Choroid plexus epithelial cell (primary cell): ENCODE data around the gene OIT3.
A peak's percentile ranks its signal among the peaks of the same experiment; 100 is the strongest.

ENCODE experiments used
- DNase-seq: peaks from one replicate; pipeline ENCODE4 v3.0.0-alpha.2; 2010; ENCODE audit warnings: low read depth
- H3K4me3 ChIP-seq: 2 replicates; pipeline ENCODE4 v1.5.1; 2011; ENCODE audit warnings: low read depth, mild to moderate bottlenecking, control low read depth, low read length, moderate library complexity
- TF ChIP-seq, protein P1 (sequence below): conservative IDR thresholded peaks from 2 replicates; pipeline ENCODE4 v1.5.1; 2011; ENCODE audit warnings: low read depth, mild to moderate bottlenecking, control low read depth, inconsistent platforms, low read length, moderate library complexity

OIT3 gene

DNA sequence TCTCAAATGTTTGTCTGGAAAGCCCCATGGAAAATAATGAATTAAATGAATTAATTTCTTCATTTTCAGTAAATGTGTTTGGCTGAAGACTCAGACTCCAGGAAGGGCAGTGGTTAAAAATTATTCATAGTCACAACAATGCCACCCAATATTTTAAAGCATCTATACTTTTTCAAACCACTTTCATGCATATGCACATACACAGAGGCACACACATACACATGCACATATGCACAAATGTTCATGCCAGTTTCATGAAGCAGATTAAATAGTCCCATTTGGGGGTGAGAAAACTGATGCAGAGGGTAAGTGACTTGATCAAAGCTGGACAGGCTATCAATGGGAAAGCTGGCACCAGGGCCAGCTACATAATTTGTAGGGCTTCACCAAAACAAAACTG lies 62.5 kb downstream of the OIT3 start:
- DNase-seq: no peak
- TF ChIP-seq, protein P1, sequence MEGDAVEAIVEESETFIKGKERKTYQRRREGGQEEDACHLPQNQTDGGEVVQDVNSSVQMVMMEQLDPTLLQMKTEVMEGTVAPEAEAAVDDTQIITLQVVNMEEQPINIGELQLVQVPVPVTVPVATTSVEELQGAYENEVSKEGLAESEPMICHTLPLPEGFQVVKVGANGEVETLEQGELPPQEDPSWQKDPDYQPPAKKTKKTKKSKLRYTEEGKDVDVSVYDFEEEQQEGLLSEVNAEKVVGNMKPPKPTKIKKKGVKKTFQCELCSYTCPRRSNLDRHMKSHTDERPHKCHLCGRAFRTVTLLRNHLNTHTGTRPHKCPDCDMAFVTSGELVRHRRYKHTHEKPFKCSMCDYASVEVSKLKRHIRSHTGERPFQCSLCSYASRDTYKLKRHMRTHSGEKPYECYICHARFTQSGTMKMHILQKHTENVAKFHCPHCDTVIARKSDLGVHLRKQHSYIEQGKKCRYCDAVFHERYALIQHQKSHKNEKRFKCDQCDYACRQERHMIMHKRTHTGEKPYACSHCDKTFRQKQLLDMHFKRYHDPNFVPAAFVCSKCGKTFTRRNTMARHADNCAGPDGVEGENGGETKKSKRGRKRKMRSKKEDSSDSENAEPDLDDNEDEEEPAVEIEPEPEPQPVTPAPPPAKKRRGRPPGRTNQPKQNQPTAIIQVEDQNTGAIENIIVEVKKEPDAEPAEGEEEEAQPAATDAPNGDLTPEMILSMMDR: no peak
- H3K4me3 ChIP-seq: no peak overlapping the region

DNA sequence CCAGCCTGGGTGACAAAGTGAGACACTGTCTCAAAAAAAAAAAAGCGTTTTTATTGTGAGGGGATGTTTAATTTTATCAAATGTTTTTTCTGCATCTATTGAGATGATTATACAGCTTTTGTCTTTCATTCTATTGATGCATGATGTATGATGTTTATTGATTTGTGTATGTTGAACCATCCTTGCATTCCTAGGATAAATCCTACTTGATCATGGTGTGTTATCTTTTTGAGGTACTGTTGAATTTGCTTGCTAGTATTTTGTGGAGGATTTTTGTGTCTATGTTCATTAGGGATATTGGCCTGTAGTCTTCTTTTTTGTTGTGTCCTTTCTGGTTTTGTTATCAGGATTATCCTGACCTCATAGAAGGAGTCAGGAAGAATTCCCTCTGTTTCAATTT lies 83.3 kb downstream of the OIT3 start:
- no peak for DNase-seq
- H3K4me3 ChIP-seq: no peak overlapping the region
- TF ChIP-seq, protein P1: no peak

DNA sequence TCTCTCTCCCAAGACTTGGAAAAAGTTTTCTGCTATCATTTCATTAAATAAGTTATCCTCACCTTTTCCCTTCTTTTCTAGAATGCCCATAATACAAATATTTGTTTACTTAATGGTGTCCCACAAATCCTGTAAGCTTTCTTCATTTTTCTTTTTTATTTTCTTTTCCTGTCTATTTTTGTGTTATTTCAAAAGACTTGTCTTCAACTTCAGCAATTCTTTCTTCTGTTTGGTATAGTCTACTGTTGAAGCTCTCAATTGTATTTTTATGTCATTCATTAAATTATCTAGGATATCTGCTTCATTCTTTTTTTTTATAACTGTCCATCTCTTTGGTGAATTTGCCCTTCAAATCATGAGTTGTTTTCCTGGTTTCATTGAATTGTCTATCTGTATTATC lies 86.2 kb downstream of the OIT3 start:
- TF ChIP-seq, protein P1: no peak
- H3K4me3 ChIP-seq: no peak overlapping the region
- no peak for DNase-seq

DNA sequence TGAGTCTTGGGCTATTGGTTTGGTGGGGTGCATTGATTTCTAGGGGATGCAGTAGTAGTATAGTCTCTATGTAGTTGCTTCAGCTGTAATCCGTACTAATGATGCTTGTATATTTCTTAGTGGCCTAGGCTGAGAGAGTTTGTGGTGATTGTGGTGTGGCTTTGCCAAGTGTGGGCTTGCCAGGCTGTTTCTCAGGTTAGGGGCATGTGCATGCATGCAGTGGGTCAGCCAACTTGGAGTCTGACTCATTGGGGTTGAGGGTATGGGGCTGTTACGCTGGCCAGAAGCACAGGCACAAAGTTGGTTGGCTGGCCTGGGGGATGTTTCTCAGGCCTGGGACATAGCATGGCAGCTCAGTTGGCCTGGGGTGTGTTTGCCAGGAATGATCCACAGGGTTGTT lies 86.8 kb downstream of the OIT3 start:
- H3K4me3 ChIP-seq: no peak overlapping the region
- TF ChIP-seq, protein P1: no peak
- no peak for DNase-seq

DNA sequence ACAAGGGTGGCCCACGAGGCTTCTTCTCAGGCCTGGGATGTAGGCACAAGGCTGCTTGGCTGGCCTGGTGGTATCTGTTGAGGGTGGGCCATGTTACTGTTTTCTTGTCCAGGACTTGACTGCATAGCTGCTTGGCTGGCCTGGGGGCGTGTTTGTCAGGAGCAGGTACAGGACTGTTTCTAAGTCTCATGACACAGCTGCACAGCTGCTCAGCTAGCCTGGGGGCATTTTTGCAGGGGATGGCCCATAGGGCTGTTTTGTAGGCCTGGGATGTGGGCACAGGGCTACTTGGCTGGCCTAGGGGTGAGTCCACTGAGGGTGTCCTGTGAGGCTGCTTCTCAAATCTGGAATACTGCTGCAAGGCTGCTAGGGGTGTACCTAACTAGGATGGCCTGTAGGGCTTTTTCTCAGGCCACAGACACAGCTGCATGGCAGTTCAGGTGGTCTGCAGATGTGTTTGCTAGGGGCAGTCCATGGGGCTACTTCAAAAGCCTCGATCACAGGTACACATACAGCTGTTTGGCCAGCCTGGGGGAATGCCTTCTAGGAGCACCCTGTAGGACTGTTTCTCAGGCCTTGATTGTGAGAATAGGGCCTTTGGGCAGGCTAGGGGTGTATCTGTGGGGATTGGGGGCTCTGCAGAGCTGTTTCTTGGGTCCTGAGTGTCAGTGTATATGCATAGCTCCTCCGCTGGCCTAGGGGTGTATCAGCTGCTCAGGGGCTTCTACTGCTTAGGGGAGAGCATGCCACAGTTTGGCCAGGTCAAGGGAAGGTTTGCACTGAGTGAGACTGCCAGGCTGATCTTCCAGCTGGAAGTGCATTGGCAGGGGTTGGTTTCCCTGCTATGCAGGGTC lies 87.7 kb downstream of the OIT3 start:
- DNase-seq: no peak
- H3K4me3 ChIP-seq: no peak overlapping the region
- TF ChIP-seq, protein P1: no peak

DNA sequence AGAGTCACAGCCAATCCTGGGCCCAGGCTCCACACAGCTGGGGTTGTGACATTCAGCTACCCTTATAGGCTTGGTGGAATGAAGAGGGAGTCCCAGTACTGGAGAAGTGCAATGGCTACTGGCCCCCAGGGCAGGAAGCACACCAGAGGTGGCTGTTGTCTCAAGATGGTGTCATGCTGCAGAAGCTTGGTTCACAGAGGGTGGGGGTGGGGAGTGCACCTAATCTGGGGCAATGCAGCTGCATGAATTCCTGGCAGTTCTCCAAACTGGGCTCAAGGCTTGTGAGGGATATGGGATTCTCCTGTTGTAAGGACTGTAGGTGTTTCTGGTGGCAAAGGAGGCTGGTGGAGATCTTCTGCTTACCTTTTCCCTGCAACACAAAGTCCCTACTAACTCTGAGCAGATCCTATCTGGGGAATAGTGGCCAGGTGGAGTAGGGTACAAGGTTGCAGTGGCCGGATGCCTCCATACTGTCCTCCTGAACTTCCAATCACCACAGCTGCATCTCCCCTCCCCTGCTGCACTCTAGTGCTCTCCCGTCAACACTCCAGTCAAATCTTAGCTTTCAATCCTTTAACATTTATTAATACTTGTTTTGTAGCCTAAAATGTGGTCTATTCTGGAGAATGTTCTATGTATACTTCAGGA lies 88.5 kb downstream of the OIT3 start:
- DNase-seq: peak; percentile 18
- H3K4me3 ChIP-seq: no peak overlapping the region
- TF ChIP-seq, protein P1: no peak
